HepG2 (cell line): Measurements from ENCODE around the gene DEPDC1B. TPM values are rescaled to one million over a fixed set of nuclear protein-coding genes. Genes with fewer than 3 reads are reported as not detected.

Experiments used
- ATF5 ChIP-seq: sonication (generic); formaldehyde crosslinking; IDR thresholded peaks from 2 replicates; pipeline ENCODE4 v1.4.0; 2020; ENCODE audit warnings: mild to moderate bottlenecking, low read depth, missing genetic modification reagents
- ELF4 ChIP-seq: sonication (generic); formaldehyde crosslinking; IDR thresholded peaks from 2 replicates; pipeline ENCODE4 v1.5.0; 2020; ENCODE audit warnings: missing genetic modification reagents, mild to moderate bottlenecking, moderate library complexity, borderline replicate concordance
- ETV5 ChIP-seq: IDR thresholded peaks from 2 replicates; pipeline ENCODE4 v1.6.1; 2018; ENCODE audit warnings: missing biosample characterization, missing genetic modification reagents, inconsistent platforms, borderline replicate concordance
- HDAC2 ChIP-seq: sonication (generic); formaldehyde crosslinking; IDR thresholded peaks from 2 replicates; pipeline ENCODE4 v1.4.0; 2020; ENCODE audit warnings: missing genetic modification reagents
- HMG20A ChIP-seq: IDR thresholded peaks from 2 replicates; pipeline ENCODE4 v1.6.1; 2016; ENCODE audit warnings: borderline replicate concordance
- ISL2 ChIP-seq: sonication (generic); formaldehyde crosslinking; IDR thresholded peaks from 2 replicates; pipeline ENCODE4 v1.5.0; 2020; ENCODE audit warnings: missing genetic modification reagents
- MAFG ChIP-seq: sonication (generic); formaldehyde crosslinking; IDR thresholded peaks from 2 replicates; pipeline ENCODE4 v1.5.1; 2020; ENCODE audit warnings: mild to moderate bottlenecking, missing genetic modification reagents
- MED8 ChIP-seq: sonication (generic); formaldehyde crosslinking; IDR thresholded peaks from 2 replicates; pipeline ENCODE4 v1.8.1; 2023; ENCODE audit warnings: mild to moderate bottlenecking, missing genetic modification reagents; ENCODE audit not compliant: insufficient replicate concordance
- MEIS1 ChIP-seq: sonication (generic); formaldehyde crosslinking; IDR thresholded peaks from 2 replicates; pipeline ENCODE4 v1.9.0; 2021; ENCODE audit warnings: mild to moderate bottlenecking, missing genetic modification reagents, moderate library complexity, borderline replicate concordance
- MLLT10 ChIP-seq: sonication (generic); formaldehyde crosslinking; IDR thresholded peaks from 2 replicates; pipeline ENCODE4 v1.4.0; 2020; ENCODE audit warnings: missing genetic modification reagents
- NCOA1 ChIP-seq: sonication (generic); formaldehyde crosslinking; IDR thresholded peaks from 2 replicates; pipeline ENCODE4 v1.9.0; 2021; ENCODE audit warnings: missing genetic modification reagents
- PHF5A ChIP-seq: IDR thresholded peaks from one replicate; pipeline ENCODE4 v1.6.1; 2018; ENCODE audit warnings: low read depth, missing genetic modification reagents; ENCODE audit not compliant: unreplicated experiment
- TGIF2 ChIP-seq: IDR thresholded peaks from 2 replicates; pipeline ENCODE4 v1.6.1; 2016; ENCODE audit warnings: control low read depth, missing compliant biosample characterization
- U2AF1 ChIP-seq: fragments of 200-400 bp; formaldehyde crosslinking; optimal IDR thresholded peaks from 2 replicates; pipeline ENCODE3; 2017; ENCODE audit warnings: mild to moderate bottlenecking, low read depth, low read length
- ZBTB20 ChIP-seq: sonication (generic); formaldehyde crosslinking; IDR thresholded peaks from 2 replicates; pipeline ENCODE4 v1.8.1; 2023; ENCODE audit warnings: missing genetic modification reagents, low read depth, mild to moderate bottlenecking, borderline replicate concordance
- ZNF251 ChIP-seq: sonication (generic); formaldehyde crosslinking; IDR thresholded peaks from 2 replicates; pipeline ENCODE4 v1.9.0; 2021; ENCODE audit warnings: mild to moderate bottlenecking, missing genetic modification reagents
- ZNF484 ChIP-seq: sonication (generic); formaldehyde crosslinking; IDR thresholded peaks from 2 replicates; pipeline ENCODE4 v1.5.1; 2020; ENCODE audit warnings: mild to moderate bottlenecking, low read depth, missing genetic modification reagents, borderline replicate concordance
- ZNF709 ChIP-seq: sonication (generic); formaldehyde crosslinking; IDR thresholded peaks from 2 replicates; pipeline ENCODE4 v1.5.0; 2020; ENCODE audit warnings: mild to moderate bottlenecking, missing genetic modification reagents
- ZNF768 ChIP-seq: sonication (generic); formaldehyde crosslinking; IDR thresholded peaks from 2 replicates; pipeline ENCODE4 v1.4.0; 2020; ENCODE audit warnings: missing genetic modification reagents
- polyA plus RNA-seq, 8 experiments: library from polyadenylated mRNA; depleted of rRNA in 3 of 8; stranded (reverse) in 7 of 8; unstranded in 1 of 8; fragments of >200 nt; fragmentation: Illumina TruSeq in 4 of 8; extraction: Trizol in 4 of 8; gene quantifications; 2 replicates each; pipeline versions ENCODE4 v1.2.1 to v1.2.3, GENCODE V29; 2011 to 2016; ENCODE audit warnings: low read depth in 4 of 8, missing spikeins in 1 of 8, mixed read lengths in 1 of 8; ENCODE audit not compliant: insufficient read depth in 1 of 8
- total RNA-seq, 5 experiments: library from RNA; depleted of rRNA; stranded (reverse); fragments of >200 nt; fragmentation: Illumina TruSeq; extraction: Trizol; gene quantifications; 2 replicates each; pipeline ENCODE4 v1.2.3, GENCODE V29; 2016; ENCODE audit warnings: low read depth in 1 of 5
- TF ChIP-seq, protein P1 (sequence below), 2 experiments: IDR thresholded peaks; 2 replicates each; pipeline ENCODE4 v1.6.1; 2011 to 2012; ENCODE audit warnings: low read length in 2 of 2, borderline replicate concordance in 1 of 2, low read depth in 1 of 2, mild to moderate bottlenecking in 1 of 2, moderate library complexity in 1 of 2
- TF ChIP-seq, protein P2 (sequence below): sonication (generic); formaldehyde crosslinking; conservative IDR thresholded peaks from 2 replicates; pipeline ENCODE4 v1.4.0; 2020; ENCODE audit warnings: missing genetic modification reagents

DEPDC1B gene
- total and polyA plus RNA-seq, 2 of the 13 experiments (the other 11 are each of a cell fraction or from before 2014, with no cell fraction given): 29.5 to 51.3 TPM

- TF ChIP-seq NCOA1 (CRISPR knock-in tag) (no peak; the same call in 1 of the 2 replicates), MED8 (CRISPR knock-in tag) (peak; percentile 39), PHF5A (no peak), MEIS1 (peak; percentile 34; the same call in 1 of the 2 replicates), ZNF709 (peak; percentile 1; the same call in 1 of the 2 replicates), ZNF251 (no peak), MLLT10 (CRISPR knock-in tag) (no peak), MAFG (CRISPR knock-in tag) (no peak), U2AF1 (no peak), ZNF484 (no peak), ETV5 (CRISPR knock-in tag) (peak; percentile 47; the same call in 1 of the 2 replicates), HMG20A (CRISPR knock-in tag) (peak; percentile 97), TGIF2 (CRISPR knock-in tag) (peak; percentile 47; the same call in 1 of the 2 replicates), ISL2 (CRISPR knock-in tag) (peak; percentile 98), HDAC2 (peak; percentile 96), ZNF768 (CRISPR knock-in tag) (no peak), ELF4 (no peak), ATF5 (CRISPR knock-in tag) (no peak), ZBTB20 (peak; percentile 76)
- TF ChIP-seq, protein P1, sequence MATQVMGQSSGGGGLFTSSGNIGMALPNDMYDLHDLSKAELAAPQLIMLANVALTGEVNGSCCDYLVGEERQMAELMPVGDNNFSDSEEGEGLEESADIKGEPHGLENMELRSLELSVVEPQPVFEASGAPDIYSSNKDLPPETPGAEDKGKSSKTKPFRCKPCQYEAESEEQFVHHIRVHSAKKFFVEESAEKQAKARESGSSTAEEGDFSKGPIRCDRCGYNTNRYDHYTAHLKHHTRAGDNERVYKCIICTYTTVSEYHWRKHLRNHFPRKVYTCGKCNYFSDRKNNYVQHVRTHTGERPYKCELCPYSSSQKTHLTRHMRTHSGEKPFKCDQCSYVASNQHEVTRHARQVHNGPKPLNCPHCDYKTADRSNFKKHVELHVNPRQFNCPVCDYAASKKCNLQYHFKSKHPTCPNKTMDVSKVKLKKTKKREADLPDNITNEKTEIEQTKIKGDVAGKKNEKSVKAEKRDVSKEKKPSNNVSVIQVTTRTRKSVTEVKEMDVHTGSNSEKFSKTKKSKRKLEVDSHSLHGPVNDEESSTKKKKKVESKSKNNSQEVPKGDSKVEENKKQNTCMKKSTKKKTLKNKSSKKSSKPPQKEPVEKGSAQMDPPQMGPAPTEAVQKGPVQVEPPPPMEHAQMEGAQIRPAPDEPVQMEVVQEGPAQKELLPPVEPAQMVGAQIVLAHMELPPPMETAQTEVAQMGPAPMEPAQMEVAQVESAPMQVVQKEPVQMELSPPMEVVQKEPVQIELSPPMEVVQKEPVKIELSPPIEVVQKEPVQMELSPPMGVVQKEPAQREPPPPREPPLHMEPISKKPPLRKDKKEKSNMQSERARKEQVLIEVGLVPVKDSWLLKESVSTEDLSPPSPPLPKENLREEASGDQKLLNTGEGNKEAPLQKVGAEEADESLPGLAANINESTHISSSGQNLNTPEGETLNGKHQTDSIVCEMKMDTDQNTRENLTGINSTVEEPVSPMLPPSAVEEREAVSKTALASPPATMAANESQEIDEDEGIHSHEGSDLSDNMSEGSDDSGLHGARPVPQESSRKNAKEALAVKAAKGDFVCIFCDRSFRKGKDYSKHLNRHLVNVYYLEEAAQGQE (IDR thresholded peaks at IDR 0.05; ENCODE audit: borderline replicate concordance in 1 of 2, low read depth in 1 of 2, low read length in 2 of 2): peak in 1 of 2 experiments; percentile 46; a peak in 1 of 4 replicates
- TF ChIP-seq, protein P2, sequence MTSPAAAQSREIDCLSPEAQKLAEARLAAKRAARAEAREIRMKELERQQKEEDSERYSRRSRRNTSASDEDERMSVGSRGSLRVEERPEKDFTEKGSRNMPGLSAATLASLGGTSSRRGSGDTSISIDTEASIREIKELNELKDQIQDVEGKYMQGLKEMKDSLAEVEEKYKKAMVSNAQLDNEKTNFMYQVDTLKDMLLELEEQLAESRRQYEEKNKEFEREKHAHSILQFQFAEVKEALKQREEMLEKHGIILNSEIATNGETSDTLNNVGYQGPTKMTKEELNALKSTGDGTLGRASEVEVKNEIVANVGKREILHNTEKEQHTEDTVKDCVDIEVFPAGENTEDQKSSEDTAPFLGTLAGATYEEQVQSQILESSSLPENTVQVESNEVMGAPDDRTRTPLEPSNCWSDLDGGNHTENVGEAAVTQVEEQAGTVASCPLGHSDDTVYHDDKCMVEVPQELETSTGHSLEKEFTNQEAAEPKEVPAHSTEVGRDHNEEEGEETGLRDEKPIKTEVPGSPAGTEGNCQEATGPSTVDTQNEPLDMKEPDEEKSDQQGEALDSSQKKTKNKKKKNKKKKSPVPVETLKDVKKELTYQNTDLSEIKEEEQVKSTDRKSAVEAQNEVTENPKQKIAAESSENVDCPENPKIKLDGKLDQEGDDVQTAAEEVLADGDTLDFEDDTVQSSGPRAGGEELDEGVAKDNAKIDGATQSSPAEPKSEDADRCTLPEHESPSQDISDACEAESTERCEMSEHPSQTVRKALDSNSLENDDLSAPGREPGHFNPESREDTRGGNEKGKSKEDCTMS (CRISPR knock-in tag): no peak
Observed at GRCh38 chr5:60671899-60672692, 27.9 kb downstream of the DEPDC1B start (continued).
